ENCODE measurements around the gene FOXO6.

DNA sequence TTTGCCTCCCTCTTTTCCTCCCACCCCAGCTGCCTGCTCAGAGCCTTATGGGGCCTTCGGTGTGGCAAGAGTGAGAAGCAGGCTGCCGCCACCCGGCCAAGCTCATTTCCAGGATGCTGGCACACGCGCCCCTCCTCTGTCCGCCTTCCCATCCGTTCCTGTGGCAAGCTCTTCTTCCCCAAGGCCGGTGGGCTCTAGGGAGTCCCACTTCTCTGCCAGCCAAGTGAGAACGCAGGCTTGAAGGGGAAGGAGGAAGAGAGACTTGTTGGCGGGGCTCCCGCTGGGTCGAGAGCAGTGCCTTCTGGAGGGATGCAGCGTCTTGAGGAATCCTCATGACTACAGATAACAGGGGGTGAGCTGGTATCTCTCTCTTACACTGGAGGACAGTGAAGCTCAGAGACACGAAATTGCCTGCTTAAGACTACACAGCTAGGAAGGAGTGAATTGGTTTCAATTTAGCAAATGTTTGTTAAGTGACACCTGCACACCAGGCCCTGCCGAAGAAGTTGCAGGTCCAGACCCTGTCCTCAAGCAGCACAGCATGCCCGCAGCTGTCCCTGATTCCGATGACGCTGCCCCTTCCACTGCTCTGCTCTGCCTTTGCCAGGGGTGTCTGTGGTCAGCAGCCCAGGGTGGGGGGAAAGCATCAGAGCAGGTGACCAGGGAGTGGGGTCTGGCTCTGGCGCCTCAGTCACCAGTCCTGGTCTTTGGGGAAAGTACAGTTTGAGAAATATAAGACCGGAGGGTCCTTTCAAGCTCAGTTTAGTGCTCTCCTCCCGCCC, 40.1 kb upstream of the FOXO6 start:
- no peak for TF ChIP-seq CTCF (IDR thresholded peaks at IDR 0.05; ENCODE audit: low read depth, low read length)
- no peak for TF ChIP-seq EZH2phosphoT487 (IDR thresholded peaks at IDR 0.05; ENCODE audit: low read depth)
